Smooth muscle cell (in vitro differentiated cells): ENCODE measurements around the gene CENATAC. TPM values are rescaled to one million over a fixed set of nuclear protein-coding genes. Genes with fewer than 3 reads are reported as not detected.
A peak's percentile ranks its signal among the peaks of the same experiment; 100 is the strongest.

Source experiments
- DNase-seq: peaks from one replicate; lab custom pipeline; 2025; ENCODE audit not compliant: unreplicated experiment; lab: John Stamatoyannopoulos, UW
- H2AFZ ChIP-seq: fragments of 200-600 bp; sonication (generic); 2 replicates; pipeline ENCODE4 v1.6.0; 2016; ENCODE audit warnings: antibody characterized with exemption, low read depth, mild to moderate bottlenecking
- H3F3A ChIP-seq: fragments of 200-600 bp; sonication (generic); 2 replicates; pipeline ENCODE4 v1.6.0; 2017; ENCODE audit warnings: antibody characterized with exemption, low read depth
- H3K27ac ChIP-seq: fragments of 200-600 bp; sonication (generic); 2 replicates; pipeline ENCODE4 v1.5.1; 2016; ENCODE audit warnings: low read depth, mild to moderate bottlenecking
- H3K27me3 ChIP-seq: fragments of 200-600 bp; sonication (generic); 2 replicates; pipeline ENCODE4 v1.6.1; 2016; ENCODE audit warnings: low read depth, mild to moderate bottlenecking
- H3K36me3 ChIP-seq: fragments of 200-600 bp; sonication (generic); 2 replicates; pipeline ENCODE4 v1.5.1; 2016; ENCODE audit warnings: low read depth
- H3K4me1 ChIP-seq: fragments of 200-600 bp; sonication (generic); 2 replicates; pipeline ENCODE4 v1.5.1; 2016; ENCODE audit warnings: low read depth
- H3K4me2 ChIP-seq: fragments of 200-600 bp; sonication (generic); 2 replicates; pipeline ENCODE4 v1.6.0; 2016; ENCODE audit warnings: mild to moderate bottlenecking
- H3K4me3 ChIP-seq: fragments of 200-600 bp; sonication (generic); 2 replicates; pipeline ENCODE4 v1.5.1; 2016; ENCODE audit warnings: mild to moderate bottlenecking
- H3K79me2 ChIP-seq: fragments of 200-600 bp; sonication (generic); 2 replicates; pipeline ENCODE4 v1.6.0; 2016; ENCODE audit warnings: low read depth, mild to moderate bottlenecking
- H3K9ac ChIP-seq: fragments of 200-600 bp; sonication (generic); 2 replicates; pipeline ENCODE4 v1.6.0; 2016; ENCODE audit warnings: low read depth
- H3K9me3 ChIP-seq: fragments of 200-600 bp; sonication (generic); replicated peaks from 2 replicates; pipeline ENCODE4 v1.5.1; 2016; ENCODE audit warnings: low read depth
- H4K20me1 ChIP-seq: fragments of 200-600 bp; sonication (generic); 2 replicates; pipeline ENCODE4 v1.6.0; 2016; ENCODE audit warnings: low read depth
- WGBS: methylation state at CpG from one replicate; pipeline ENCODE4 v1.1.7; 2016; ENCODE audit warnings: low lambda C conversion rate; 5-methylcytosine and 5-hydroxymethylcytosine counted together
- polyA plus RNA-seq: library from polyadenylated mRNA; unstranded; fragments of >200 nt; fragmentation: Nextera tagmentation; extraction: Ambion mirVana; gene quantifications from 2 replicates; pipeline ENCODE4 v1.2.1, GENCODE V29; 2016
- total RNA-seq: library from RNA; depleted of rRNA; stranded (reverse); fragments of >200 nt; gene quantifications from 2 replicates; pipeline ENCODE4 v1.2.3, GENCODE V29; 2014
- TF ChIP-seq, protein P1 (sequence below): fragments of 200-600 bp; sonication (generic); IDR thresholded peaks from 2 replicates; pipeline ENCODE4 v1.5.1; 2017; ENCODE audit warnings: borderline replicate concordance, mild to moderate bottlenecking, antibody characterized with exemption; ENCODE audit not compliant: insufficient read depth, poor library complexity, severe bottlenecking

CENATAC gene
- total and polyA plus RNA-seq, 2 experiments from 2014 or later, result 5.3 to 17.8 TPM

- no peak overlapping the region for H3K4me2 ChIP-seq
- H3K4me1 ChIP-seq, result peaks cover 17% of the 10 kb centered on the region
- H2AFZ ChIP-seq, result no peak overlapping the region
- WGBS, result 91% methylated on average over 9 of the region's 9 CpGs
- H4K20me1 ChIP-seq, result no peaks in the 10 kb centered on the region
- no peak for DNase-seq
- H3K9me3 ChIP-seq, result no peaks in the 10 kb centered on the region
- no peaks in the 10 kb centered on the region for H3K79me2 ChIP-seq
- H3K36me3 ChIP-seq, result no peaks in the 10 kb centered on the region
- peaks cover 24% of the 10 kb centered on the region for H3F3A ChIP-seq
- no peaks in the 10 kb centered on the region for H3K27me3 ChIP-seq
- H3K4me3 ChIP-seq, result peak overlapping the region; percentile 65
- H3K27ac ChIP-seq, result no peak overlapping the region
- TF ChIP-seq, protein P1, sequence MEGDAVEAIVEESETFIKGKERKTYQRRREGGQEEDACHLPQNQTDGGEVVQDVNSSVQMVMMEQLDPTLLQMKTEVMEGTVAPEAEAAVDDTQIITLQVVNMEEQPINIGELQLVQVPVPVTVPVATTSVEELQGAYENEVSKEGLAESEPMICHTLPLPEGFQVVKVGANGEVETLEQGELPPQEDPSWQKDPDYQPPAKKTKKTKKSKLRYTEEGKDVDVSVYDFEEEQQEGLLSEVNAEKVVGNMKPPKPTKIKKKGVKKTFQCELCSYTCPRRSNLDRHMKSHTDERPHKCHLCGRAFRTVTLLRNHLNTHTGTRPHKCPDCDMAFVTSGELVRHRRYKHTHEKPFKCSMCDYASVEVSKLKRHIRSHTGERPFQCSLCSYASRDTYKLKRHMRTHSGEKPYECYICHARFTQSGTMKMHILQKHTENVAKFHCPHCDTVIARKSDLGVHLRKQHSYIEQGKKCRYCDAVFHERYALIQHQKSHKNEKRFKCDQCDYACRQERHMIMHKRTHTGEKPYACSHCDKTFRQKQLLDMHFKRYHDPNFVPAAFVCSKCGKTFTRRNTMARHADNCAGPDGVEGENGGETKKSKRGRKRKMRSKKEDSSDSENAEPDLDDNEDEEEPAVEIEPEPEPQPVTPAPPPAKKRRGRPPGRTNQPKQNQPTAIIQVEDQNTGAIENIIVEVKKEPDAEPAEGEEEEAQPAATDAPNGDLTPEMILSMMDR, result no peak
- H3K9ac ChIP-seq, result no peak overlapping the region
These were observed 29.8 kb downstream of the CENATAC start for GRCh38 chr11:119027561-119028345.

GRCh38 chr11:119028346-119029068 lies 30.6 kb downstream of the CENATAC start:
- WGBS, result 69% methylated on average over 9 of the region's 9 CpGs
- Histone ChIP-seq H3K79me2 (no peaks in the 10 kb centered on the region), H3K36me3 (no peaks in the 10 kb centered on the region), H3K4me2 (peak overlapping the region; percentile 91), H2AFZ (peak overlapping the region; percentile 44), H3K9me3 (no peaks in the 10 kb centered on the region), H3K4me3 (peak overlapping the region; percentile 65), H3F3A (peaks cover 23% of the 10 kb centered on the region), H3K27ac (peak overlapping the region; percentile 45), H3K27me3 (no peaks in the 10 kb centered on the region), H4K20me1 (no peaks in the 10 kb centered on the region), H3K4me1 (peaks cover 17% of the 10 kb centered on the region), H3K9ac (no peak overlapping the region)
- TF ChIP-seq, protein P1, result no peak
- no peak for DNase-seq

DNA sequence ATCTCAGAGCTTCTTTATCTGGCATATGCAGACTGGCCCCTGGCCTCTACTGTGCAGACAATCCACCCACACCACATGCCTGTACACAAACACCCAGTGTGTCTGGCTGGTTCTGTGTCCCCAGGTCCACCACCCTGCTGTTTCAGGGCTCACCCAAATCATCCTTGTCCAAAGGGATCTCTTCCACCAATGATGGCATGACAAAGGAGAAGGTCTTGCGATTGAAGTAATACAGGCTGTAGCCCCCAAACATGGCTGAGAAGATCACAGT lies 31.1 kb downstream of the CENATAC start:
- Histone ChIP-seq H4K20me1 (no peaks in the 10 kb centered on the region), H3K79me2 (no peaks in the 10 kb centered on the region), H3F3A (peaks cover 20% of the 10 kb centered on the region), H3K4me3 (peak overlapping the region; percentile 65), H3K27me3 (no peaks in the 10 kb centered on the region), H3K4me1 (peaks cover 17% of the 10 kb centered on the region), H3K4me2 (peak overlapping the region; percentile 91), H3K9ac (no peak overlapping the region), H3K9me3 (no peaks in the 10 kb centered on the region), H2AFZ (peak overlapping the region; percentile 44), H3K27ac (peak overlapping the region; percentile 45), H3K36me3 (no peaks in the 10 kb centered on the region)
- WGBS, result 100% methylated on average over 1 of the region's 1 CpG
- TF ChIP-seq, protein P1, result no peak
- no peak for DNase-seq
